AG04450 (cell line): ENCODE data around the gene MAFB. TPM values are rescaled to one million over a fixed set of nuclear protein-coding genes. Genes with fewer than 3 reads are reported as not detected.

Experiments used
- CTCF ChIA-PET: fragments of 300-600, 350-600 bp; formaldehyde crosslinking; extraction: SDS; loops from one replicate; lab custom pipeline; 2022; ENCODE audit warnings: antibody characterized with exemption, inconsistent platforms; lab: Charles Lee
- POLR2A ChIA-PET: fragments of 350-600 bp; formaldehyde crosslinking; extraction: SDS; loops from one replicate; lab custom pipeline; 2021; ENCODE audit warnings: antibody characterized with exemption, inconsistent platforms; lab: Yijun Ruan, JAX
- DNase-seq: peaks from one replicate; pipeline ENCODE4 v3.0.0-alpha.2; 2011; ENCODE audit warnings: low read depth, low spot score
- H3K27ac ChIP-seq: one replicate; pipeline ENCODE4 v1.5.1; 2012; ENCODE audit warnings: low read depth, low read length, control low read depth
- H3K27me3 ChIP-seq: one replicate; pipeline ENCODE4 v1.6.0; 2012; ENCODE audit warnings: low read length; ENCODE audit not compliant: control insufficient read depth, insufficient read depth
- H3K4me3 ChIP-seq: 2 replicates; pipeline ENCODE4 v1.5.1; 2011; ENCODE audit warnings: mild to moderate bottlenecking, low read depth, low read length, control low read depth
- H3K9me3 ChIP-seq: 2 replicates; pipeline ENCODE4 v1.5.1; 2012; ENCODE audit warnings: low read length; ENCODE audit not compliant: control insufficient read depth, insufficient read depth
- CTCF ChIP-seq: IDR thresholded peaks from 2 replicates; pipeline ENCODE4 v1.5.1; 2011; ENCODE audit warnings: low read depth, low read length, control low read depth, inconsistent platforms
- polyA plus RNA-seq: library from polyadenylated mRNA; depleted of rRNA; stranded (reverse); fragments of >200 nt; gene quantifications from 2 replicates; pipeline ENCODE4 v1.2.3, GENCODE V29; 2011

Gene MAFB
- polyA plus RNA-seq, 1 experiment: 0.10 TPM

- peaks cover 77% of the 10 kb centered on the region for H3K27me3 ChIP-seq
These were observed 5.7 kb downstream of the MAFB start for GRCh38 chr20:40683221-40683893.

GRCh38 chr20:40682104-40682981 is 6.7 kb downstream of the MAFB start:
- CTCF ChIA-PET: no interaction called here
- Histone ChIP-seq H3K4me3 (no peak overlapping the region), H3K27ac (no peak overlapping the region), H3K27me3 (peaks cover 70% of the 10 kb centered on the region), H3K9me3 (peaks cover 4% of the 10 kb centered on the region; the same call in 1 of the 2 replicates)
- no peak for TF ChIP-seq CTCF
- POLR2A ChIA-PET: no interaction called here
- DNase-seq: no peak

More at GRCh38 chr20:40683221-40683893, 5.7 kb downstream of the MAFB start:
- ChIA-PET CTCF (no interaction called here), POLR2A (no interaction called here)
- no peak for DNase-seq
- Histone ChIP-seq H3K4me3 (no peak overlapping the region), H3K27ac (no peak overlapping the region), H3K9me3 (peaks cover 4% of the 10 kb centered on the region; the same call in 1 of the 2 replicates)
- no peak for TF ChIP-seq CTCF

- peaks cover 4% of the 10 kb centered on the region; the same call in 1 of the 2 replicates for H3K9me3 ChIP-seq
- DNase-seq: no peak
- no peak overlapping the region for H3K27ac ChIP-seq
- no peak for TF ChIP-seq CTCF
- no peak overlapping the region for H3K4me3 ChIP-seq
- peaks cover 63% of the 10 kb centered on the region for H3K27me3 ChIP-seq
- ChIA-PET CTCF (interaction anchor here (1.1 kb wide), 1 partner anchor 8 kb away, joined by 3 read pairs; no protein-coding TSS in a partner anchor), POLR2A (no interaction called here)
These were observed 7.4 kb downstream of the MAFB start for GRCh38 chr20:40681684-40682083.

GRCh38 chr20:40681165-40681564 is 7.9 kb downstream of the MAFB start:
- CTCF ChIA-PET: interaction anchor here (1.1 kb wide), 1 partner anchor 9 kb away, joined by 3 read pairs; no protein-coding TSS in a partner anchor
- Histone ChIP-seq H3K9me3 (peaks cover 4% of the 10 kb centered on the region; the same call in 1 of the 2 replicates), H3K27me3 (peaks cover 58% of the 10 kb centered on the region), H3K27ac (no peak overlapping the region), H3K4me3 (no peak overlapping the region)
- POLR2A ChIA-PET: no interaction called here
- TF ChIP-seq CTCF: no peak
- no peak for DNase-seq
